Heart left ventricle (tissue), 16 donors: Measurements from ENCODE around the gene DAAM1. TPM values are rescaled to one million over a fixed set of nuclear protein-coding genes. Genes with fewer than 3 reads are reported as not detected.

ENCODE experiments used
- ATAC-seq, 4 donors: fragments of 200-7000 bp; cut with Tn5 transposase; one replicate each; pipeline ENCODE4 v1.9.1; 2020 to 2022; ENCODE audit warnings: moderate library complexity in 4 of 4, mild to moderate bottlenecking in 3 of 4, moderate number of reproducible peaks in 1 of 4
- DNase-seq, 5 donors: peaks; one replicate each; pipeline ENCODE4 v3.0.0-alpha.2; 2020
- H3K27ac ChIP-seq, 12 donors: fragments of 200-600 bp; sonication (generic) in 4 of 12; one replicate each; pipeline versions ENCODE4 v1.5.0 to v1.8.0; 2016 to 2022; ENCODE audit warnings: mild to moderate bottlenecking in 2 of 12
- H3K27me3 ChIP-seq, 9 donors: fragments of 200-600 bp; sonication (generic) in 2 of 9; one replicate each; pipeline versions ENCODE4 v1.5.1 to v1.8.0; 2016 to 2022; ENCODE audit warnings: mild to moderate bottlenecking in 3 of 9
- H3K36me3 ChIP-seq, 9 donors: fragments of 200-600 bp; sonication (generic) in 2 of 9; one replicate each; pipeline versions ENCODE4 v1.5.0 to v1.8.0; 2018 to 2022; ENCODE audit warnings: mild to moderate bottlenecking in 2 of 9
- H3K4me1 ChIP-seq, 12 donors: fragments of 200-600 bp; sonication (generic) in 4 of 12; one replicate each; pipeline versions ENCODE4 v1.5.0 to v1.8.0; 2016 to 2022; ENCODE audit warnings: mild to moderate bottlenecking in 3 of 12
- H3K4me3 ChIP-seq, 12 donors: fragments of 200-600 bp; sonication (generic) in 4 of 12; one replicate each; pipeline versions ENCODE4 v1.5.0 to v1.8.0; 2017 to 2022; ENCODE audit warnings: mild to moderate bottlenecking in 9 of 12, moderate library complexity in 4 of 12
- H3K9me3 ChIP-seq, 12 donors: fragments of 200-600 bp; sonication (generic) in 4 of 12; one replicate each; pipeline versions ENCODE4 v1.5.0 to v1.8.0; 2016 to 2022; ENCODE audit warnings: mild to moderate bottlenecking in 1 of 12
- CTCF ChIP-seq, 12 donors: fragments of 200-600 bp; sonication (generic) in 4 of 12; IDR thresholded peaks; one replicate each; pipeline versions ENCODE4 v1.5.0 to v1.8.0; 2018 to 2022; ENCODE audit warnings: antibody characterized with exemption in 12 of 12, mild to moderate bottlenecking in 5 of 12
- POLR2A ChIP-seq, 2 donors: fragments of 450-650 bp; IDR thresholded peaks; one replicate each; pipeline ENCODE4 v1.6.1; 2017; ENCODE audit warnings: antibody characterized with exemption in 2 of 2, mild to moderate bottlenecking in 2 of 2, moderate library complexity in 2 of 2
- WGBS, 4 donors: extraction: QIAGEN DNeasy Blood & Tissue Kit in 2 of 4; methylation state at CpG; one replicate each; pipeline versions ENCODE4 v1.1.5 to v1.1.7; 2013 to 2018; 5-methylcytosine and 5-hydroxymethylcytosine counted together
- intact Hi-C, 10 donors: fragments of 100-400 bp; cut with DNase I; formaldehyde crosslinking; loops; one replicate each; pipeline versions ENCODE4 v1.11.1 to v1.14.2; 2022
- polyA plus RNA-seq, 2 donors: library from polyadenylated mRNA; stranded (reverse); fragments of 200-250 nt; gene quantifications; one replicate each; pipeline ENCODE4 v1.2.3, GENCODE V29; 2013
- total RNA-seq, 9 donors: library from RNA; depleted of rRNA in 2 of 9; stranded (reverse); fragments of >200 nt in 2 of 9; fragmentation: NEBNext Ultra II Directional in 3 of 9; extraction: Animal tissue kit (Norgen Biotek cat#: 25700) in 3 of 9; gene quantifications; one replicate each; pipeline versions ENCODE4 v1.1.0 to v1.2.4, GENCODE V29; 2016 to 2023
- donor health status: ischemic (EF 13 %, LVEDD 7.1; RV severe dilation, severe dysfunction).
- donor health status: healthy with polysubstance abuse.
- donor health status: DM: no; HTN: yes; CAD: no.
- donor health status: DM: no; HTN: no; CAD: no.
- donor health status: ischemic (EF 25% LVEDD 6.9; RV normal size, moderate dysfunction).
- donor health status: ischemic (EF 25% LVEDD 5.7; RV mildly dilated, moderate dysfunction).
- donor health status: healthy.
- donor health status: DM: yes; HTN: yes; CAD: no.
- donor health status: ischemic (EF 35%, LVEDD 5.7; RV mildly dilated, moderate dysfunction).
- donor health status: nonischemic (EF 11% LVEDD 7.7; RV severe dilation, severe dysfunction).
- donor health status: DM: yes; HTN: yes; CAD: no.
- donor health status: PGD.
- donor health status: ischemic (EF 29% LVEDD 5.4; RV normal size, mild dysfunction).
- donor health status: nonischemic (EF 23%, LVEDD 6.1; RV moderate dilation, normal function).

DAAM1 gene
- total and polyA plus RNA-seq, 11 donors, result 18.2 to 92.6 (median 67.2) TPM

- Histone ChIP-seq H3K36me3 (peaks cover 0 to 4% (median 0%) of the 10 kb centered on the region in 9 donors), H3K27me3 (no peaks in the 10 kb centered on the region), H3K4me1 (peaks cover 0 to 68% (median 37%) of the 10 kb centered on the region in 12 donors), H3K4me3 (no peak overlapping the region), H3K27ac (peak overlapping the region in 7 of 12 donors; percentile 2 to 68 (median 16)), H3K9me3 (no peaks in the 10 kb centered on the region)
- ATAC-seq (no peak), DNase-seq (no peak)
- intact Hi-C loops, result no loop called here
- TF ChIP-seq POLR2A (IDR thresholded peaks at IDR 0.05), result no peak
- TF ChIP-seq CTCF (IDR thresholded peaks at IDR 0.05), result no peak
Measured at GRCh38 chr14:59276235-59276634, 87.8 kb downstream of the DAAM1 start.

- H3K27ac ChIP-seq, result peak overlapping the region in 3 of 12 donors; percentile 3 to 47 (median 29)
- DNase-seq (no peak), ATAC-seq (no peak)
- 84 to 90% (median 86%) methylated on average over 2 of the region's 2 CpGs for WGBS, 4 donors
- H3K4me3 ChIP-seq, result no peak overlapping the region
- intact Hi-C loops, result no loop called here
- H3K36me3 ChIP-seq, result peaks cover 0 to 4% (median 0%) of the 10 kb centered on the region in 9 donors
- no peaks in the 10 kb centered on the region for H3K27me3 ChIP-seq
- TF ChIP-seq CTCF (IDR thresholded peaks at IDR 0.05) (no peak), POLR2A (IDR thresholded peaks at IDR 0.05) (no peak)
- H3K9me3 ChIP-seq, result no peaks in the 10 kb centered on the region
- H3K4me1 ChIP-seq, result peaks cover 0 to 78% (median 39%) of the 10 kb centered on the region in 12 donors
Measured at GRCh38 chr14:59277659-59278058, 89.2 kb downstream of the DAAM1 start.

GRCh38 chr14:59278111-59278510 is 89.6 kb downstream of the DAAM1 start:
- intact Hi-C loops, result no loop called here
- H3K27me3 ChIP-seq, result no peaks in the 10 kb centered on the region
- H3K36me3 ChIP-seq, result peaks cover 0 to 4% (median 0%) of the 10 kb centered on the region in 9 donors
- no peaks in the 10 kb centered on the region for H3K9me3 ChIP-seq
- H3K4me3 ChIP-seq, result no peak overlapping the region
- ATAC-seq (peak in 2 of 4 donors; percentile 22 to 23), DNase-seq (no peak)
- TF ChIP-seq CTCF (IDR thresholded peaks at IDR 0.05) (no peak), POLR2A (IDR thresholded peaks at IDR 0.05) (no peak)
- peaks cover 0 to 78% (median 37%) of the 10 kb centered on the region in 12 donors for H3K4me1 ChIP-seq
- peak overlapping the region in 3 of 12 donors; percentile 3 to 47 (median 29) for H3K27ac ChIP-seq
- WGBS, 4 donors, result 38 to 49% (median 47%) methylated on average over 2 of the region's 2 CpGs

- ATAC-seq (no peak), DNase-seq (no peak)
- TF ChIP-seq POLR2A (IDR thresholded peaks at IDR 0.05), result no peak
- TF ChIP-seq CTCF (IDR thresholded peaks at IDR 0.05), result no peak
- Histone ChIP-seq H3K4me1 (peaks cover 0 to 65% (median 21%) of the 10 kb centered on the region in 12 donors), H3K4me3 (no peak overlapping the region), H3K9me3 (peaks cover 0 to 11% (median 0%) of the 10 kb centered on the region in 12 donors), H3K27ac (no peak overlapping the region), H3K27me3 (no peaks in the 10 kb centered on the region), H3K36me3 (peaks cover 0 to 8% (median 0%) of the 10 kb centered on the region in 9 donors)
- WGBS, 4 donors, result 77 to 86% (median 80%) methylated on average over 5 of the region's 5 CpGs
- intact Hi-C loops, result loop anchor here in 1 of 10 donors (10.0 kb wide), 1 partner anchor 156 kb away; no protein-coding TSS in a partner anchor
Measured at GRCh38 chr14:59280961-59281360, 92.5 kb downstream of the DAAM1 start.
